GM19467 (cell line): ENCODE results near the gene PHACTR4.
"Not testable (repeated sequence)": the region's sequence is repeated elsewhere in the genome, so short reads cannot be mapped to it uniquely, and the experiment has no call there.

Experiments used
- ATAC-seq: cut with Tn5 transposase; IDR thresholded peaks from one replicate; pipeline ENCODE4 v1.9.1; 2021; ENCODE audit warnings: mild to moderate bottlenecking, moderate library complexity; ENCODE audit not compliant: unreplicated experiment

Gene PHACTR4

GRCh38 chr1:28428012-28428411 lies 58.5 kb downstream of the PHACTR4 start:
- ATAC-seq = no peak

- ATAC-seq = no peak
Measured at GRCh38 chr1:28428990-28429520, 59.5 kb downstream of the PHACTR4 start.

- ATAC-seq = no peak
Measured at GRCh38 chr1:28436211-28436769, 66.8 kb downstream of the PHACTR4 start.

GRCh38 chr1:28437264-28437923 lies 67.9 kb downstream of the PHACTR4 start:
- ATAC-seq = no peak

GRCh38 chr1:28437924-28438699 lies 68.6 kb downstream of the PHACTR4 start:
- no peak for ATAC-seq

- no peak for ATAC-seq
Measured at GRCh38 chr1:28439320-28439719, 69.8 kb downstream of the PHACTR4 start.

GRCh38 chr1:28441674-28442073 lies 72.1 kb downstream of the PHACTR4 start:
- no peak for ATAC-seq

- no peak for ATAC-seq
Measured at GRCh38 chr1:28443550-28443949, 74.0 kb downstream of the PHACTR4 start.

- ATAC-seq = no peak
Measured at GRCh38 chr1:28447679-28448078, 78.1 kb downstream of the PHACTR4 start.

- not testable (repeated sequence) for ATAC-seq
Measured at GRCh38 chr1:28448094-28448611, 78.6 kb downstream of the PHACTR4 start.

- no peak for ATAC-seq
Measured at GRCh38 chr1:28449904-28450303, 80.4 kb downstream of the PHACTR4 start.

GRCh38 chr1:28450561-28450960 lies 81.0 kb downstream of the PHACTR4 start:
- ATAC-seq = no peak

GRCh38 chr1:28451011-28451410 lies 81.5 kb downstream of the PHACTR4 start:
- ATAC-seq = no peak

GRCh38 chr1:28456078-28456477 lies 86.5 kb downstream of the PHACTR4 start:
- no peak for ATAC-seq

- no peak for ATAC-seq
Measured at GRCh38 chr1:28457678-28458077, 88.1 kb downstream of the PHACTR4 start.

GRCh38 chr1:28458237-28459228 lies 89.0 kb downstream of the PHACTR4 start:
- no peak for ATAC-seq

GRCh38 chr1:28466226-28466778 lies 96.8 kb downstream of the PHACTR4 start:
- ATAC-seq = no peak

GRCh38 chr1:28470146-28470545 lies 100.6 kb downstream of the PHACTR4 start:
- no peak for ATAC-seq

- ATAC-seq = not testable (repeated sequence)
Measured at GRCh38 chr1:28479497-28479896, 110.0 kb downstream of the PHACTR4 start.

- ATAC-seq = no peak
Measured at GRCh38 chr1:28480308-28480707, 110.8 kb downstream of the PHACTR4 start.
